Measurements from ENCODE around the gene ELFN1. TPM values are rescaled to one million over a fixed set of nuclear protein-coding genes. Genes with fewer than 3 reads are reported as not detected.

ELFN1 gene
- total RNA-seq, 2 experiments from 2014 or later: 0.20 to 0.36 TPM

GRCh38 chr7:1725199-1725690 lies 55.2 kb downstream of the ELFN1 start:
- Mint-ChIP-seq H3K27ac (no peak overlapping the region), H3K4me3 (no peak overlapping the region), H3K4me1 (ENCODE audit: low read depth) (no peaks in the 10 kb centered on the region), H3K9me3 (no peaks in the 10 kb centered on the region), H3K27me3 (peaks cover 6% of the 10 kb centered on the region), H3K36me3 (ENCODE audit: low read depth) (no peaks in the 10 kb centered on the region)
- ATAC-seq (no peak), DNase-seq (no peak)
- no peak for TF ChIP-seq CTCF (IDR thresholded peaks at IDR 0.05)
- POLR2A ChIA-PET: no interaction called here
- intact Hi-C loops (cut with micrococcal nuclease): no loop called here
- CTCF ChIA-PET: no interaction called here

GRCh38 chr7:1725766-1726630 lies 55.9 kb downstream of the ELFN1 start:
- H3K4me3 Mint-ChIP-seq: no peak overlapping the region
- CTCF ChIA-PET: no interaction called here
- POLR2A ChIA-PET: no interaction called here
- intact Hi-C loops (cut with micrococcal nuclease): no loop called here
- ATAC-seq (no peak), DNase-seq (no peak)
- peaks cover 6% of the 10 kb centered on the region for H3K27me3 Mint-ChIP-seq
- H3K9me3 Mint-ChIP-seq: no peaks in the 10 kb centered on the region
- H3K27ac Mint-ChIP-seq: no peak overlapping the region
- no peaks in the 10 kb centered on the region for H3K36me3 Mint-ChIP-seq (ENCODE audit: low read depth)
- no peak for TF ChIP-seq CTCF (IDR thresholded peaks at IDR 0.05)
- no peaks in the 10 kb centered on the region for H3K4me1 Mint-ChIP-seq (ENCODE audit: low read depth)

GRCh38 chr7:1727079-1727478 lies 57.0 kb downstream of the ELFN1 start:
- H3K4me1 Mint-ChIP-seq (ENCODE audit: low read depth): no peaks in the 10 kb centered on the region
- H3K36me3 Mint-ChIP-seq (ENCODE audit: low read depth): no peaks in the 10 kb centered on the region
- POLR2A ChIA-PET: no interaction called here
- CTCF ChIA-PET: no interaction called here
- intact Hi-C loops (cut with micrococcal nuclease): no loop called here
- no peak overlapping the region for H3K27ac Mint-ChIP-seq
- peaks cover 6% of the 10 kb centered on the region for H3K27me3 Mint-ChIP-seq
- ATAC-seq: no peak
- TF ChIP-seq CTCF (IDR thresholded peaks at IDR 0.05): no peak
- H3K4me3 Mint-ChIP-seq: no peak overlapping the region
- H3K9me3 Mint-ChIP-seq: no peaks in the 10 kb centered on the region
- DNase-seq: no peak

- ChIA-PET CTCF (no interaction called here), POLR2A (no interaction called here)
- H3K4me3 Mint-ChIP-seq: no peak overlapping the region
- no peaks in the 10 kb centered on the region for H3K36me3 Mint-ChIP-seq (ENCODE audit: low read depth)
- H3K4me1 Mint-ChIP-seq (ENCODE audit: low read depth): no peaks in the 10 kb centered on the region
- intact Hi-C loops (cut with micrococcal nuclease): no loop called here
- ATAC-seq (no peak), DNase-seq (no peak)
- H3K27me3 Mint-ChIP-seq: peaks cover 6% of the 10 kb centered on the region
- no peaks in the 10 kb centered on the region for H3K9me3 Mint-ChIP-seq
- no peak for TF ChIP-seq CTCF (IDR thresholded peaks at IDR 0.05)
- no peak overlapping the region for H3K27ac Mint-ChIP-seq
These were observed 57.9 kb downstream of the ELFN1 start for GRCh38 chr7:1727812-1728570.

GRCh38 chr7:1729183-1729582 lies 59.1 kb downstream of the ELFN1 start:
- intact Hi-C loops (cut with micrococcal nuclease): no loop called here
- ChIA-PET CTCF (no interaction called here), POLR2A (no interaction called here)
- ATAC-seq: no peak
- H3K27me3 Mint-ChIP-seq: peaks cover 6% of the 10 kb centered on the region
- H3K36me3 Mint-ChIP-seq (ENCODE audit: low read depth): no peaks in the 10 kb centered on the region
- H3K27ac Mint-ChIP-seq: no peak overlapping the region
- no peak for TF ChIP-seq CTCF (IDR thresholded peaks at IDR 0.05)
- H3K9me3 Mint-ChIP-seq: no peaks in the 10 kb centered on the region
- H3K4me1 Mint-ChIP-seq (ENCODE audit: low read depth): no peaks in the 10 kb centered on the region
- no peak for DNase-seq
- H3K4me3 Mint-ChIP-seq: no peak overlapping the region

Data from activated CD8-positive, alpha-beta T cell treated with anti-CD3 and anti-CD28 coated beads for 36 hours (primary cell).